HG03457 (cell line): ENCODE measurements around the gene KCNQ2.

Experiments
- ATAC-seq: cut with Tn5 transposase; IDR thresholded peaks from one replicate; pipeline ENCODE4 v1.9.1; 2021; ENCODE audit warnings: moderate number of reproducible peaks; ENCODE audit not compliant: unreplicated experiment

Gene KCNQ2

GRCh38 chr20:63374504-63374903 lies 98.0 kb downstream of the KCNQ2 start:
- ATAC-seq, result no peak

GRCh38 chr20:63373996-63374395 lies 98.5 kb downstream of the KCNQ2 start:
- ATAC-seq, result no peak

- no peak for ATAC-seq
Measured at GRCh38 chr20:63372971-63373885, 99.2 kb downstream of the KCNQ2 start.

GRCh38 chr20:63371291-63371865 lies 101.1 kb downstream of the KCNQ2 start:
- ATAC-seq, result no peak

GRCh38 chr20:63370618-63371187 lies 101.8 kb downstream of the KCNQ2 start:
- no peak for ATAC-seq

GRCh38 chr20:63369724-63370617 lies 102.5 kb downstream of the KCNQ2 start:
- no peak for ATAC-seq

GRCh38 chr20:63369024-63369530 lies 103.4 kb downstream of the KCNQ2 start:
- no peak for ATAC-seq

- no peak for ATAC-seq
Measured at GRCh38 chr20:63368151-63368550, 104.3 kb downstream of the KCNQ2 start.

GRCh38 chr20:63367446-63368055 lies 104.9 kb downstream of the KCNQ2 start:
- no peak for ATAC-seq

GRCh38 chr20:63366390-63367365 lies 105.8 kb downstream of the KCNQ2 start:
- no peak for ATAC-seq

GRCh38 chr20:63365601-63366389 lies 106.7 kb downstream of the KCNQ2 start:
- ATAC-seq, result no peak

GRCh38 chr20:63364801-63365585 lies 107.5 kb downstream of the KCNQ2 start:
- no peak for ATAC-seq

- ATAC-seq, result no peak
Measured at GRCh38 chr20:63363981-63364561, 108.4 kb downstream of the KCNQ2 start.

- ATAC-seq, result no peak
Measured at GRCh38 chr20:63363013-63363957, 109.2 kb downstream of the KCNQ2 start.

- ATAC-seq, result no peak
Measured at GRCh38 chr20:63362436-63363009, 109.9 kb downstream of the KCNQ2 start.
